Skeletal muscle cell (primary cell): ENCODE results near the gene DYNLT3.

Experiments
- DNase-seq: peaks from one replicate; pipeline ENCODE4 v3.0.0-alpha.2; 2010; ENCODE audit warnings: low read depth
- H3K4me3 ChIP-seq: 2 replicates; pipeline ENCODE4 v1.5.1; 2011; ENCODE audit warnings: low read depth, mild to moderate bottlenecking, control low read depth, low read length, moderate library complexity

Gene DYNLT3, protein sequence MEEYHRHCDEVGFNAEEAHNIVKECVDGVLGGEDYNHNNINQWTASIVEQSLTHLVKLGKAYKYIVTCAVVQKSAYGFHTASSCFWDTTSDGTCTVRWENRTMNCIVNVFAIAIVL

GRCh38 chrX:37846934-37847732 is at the start of gene DYNLT3:
Gene DYNLT3, minus strand, starts transcription at chrX:37847571. Its CDS starts 61 bp downstream, at chrX:37847510.
- peak within 1 kb of the TSS; percentile 64 for H3K4me3 ChIP-seq
- DNase-seq, result no peak

- no peak for DNase-seq
- H3K4me3 ChIP-seq, result no peak overlapping the region
Observed at GRCh38 chrX:37896511-37896890, 49.1 kb upstream of the DYNLT3 start.

GRCh38 chrX:37895795-37896510 is 48.6 kb upstream of the DYNLT3 start:
- H3K4me3 ChIP-seq, result no peak overlapping the region
- no peak for DNase-seq

- no peak overlapping the region for H3K4me3 ChIP-seq
- no peak for DNase-seq
Observed at GRCh38 chrX:37894725-37895124, 47.4 kb upstream of the DYNLT3 start.

GRCh38 chrX:37888010-37888409 is 40.6 kb upstream of the DYNLT3 start:
- no peak for DNase-seq
- no peak overlapping the region for H3K4me3 ChIP-seq

DNA sequence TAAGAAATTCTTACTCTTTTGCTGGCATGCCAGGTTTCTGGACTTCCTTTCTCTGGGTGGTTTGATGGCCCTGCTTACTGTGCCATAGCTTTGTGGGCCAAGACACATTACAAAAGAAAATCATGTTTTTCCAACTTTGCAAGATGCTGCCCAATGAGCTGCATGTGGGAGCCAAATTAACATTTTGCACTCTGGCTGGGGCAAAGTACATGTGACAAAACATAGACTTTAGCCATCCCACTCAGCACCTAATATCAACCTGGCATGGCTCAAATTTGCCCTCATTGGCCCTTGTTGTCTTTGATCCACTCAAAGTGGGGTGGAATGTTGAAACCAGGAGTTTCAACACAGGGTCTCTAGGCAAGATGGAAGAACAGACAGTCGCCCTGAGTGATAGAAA is 40.0 kb upstream of the DYNLT3 start:
- H3K4me3 ChIP-seq, result no peak overlapping the region

DNA sequence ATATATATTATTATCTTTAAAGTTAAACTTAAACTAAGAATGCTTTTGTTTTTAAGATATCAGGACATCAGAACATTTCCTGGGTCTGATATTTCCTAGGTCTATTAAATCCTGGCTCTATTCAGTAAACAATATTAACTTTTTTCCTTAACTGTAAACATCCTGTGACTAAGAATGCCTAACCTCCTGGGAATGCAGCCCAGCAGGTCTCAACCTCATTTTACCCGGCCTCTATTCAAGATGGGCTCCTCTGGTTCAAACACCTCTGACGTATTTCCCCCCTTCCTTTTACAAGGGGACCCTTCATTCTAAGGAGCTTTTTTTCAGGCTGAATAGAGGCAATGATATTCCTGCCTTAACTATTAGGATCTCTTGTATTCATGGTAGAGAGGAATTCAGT is 35.8 kb upstream of the DYNLT3 start:
- no peak overlapping the region for H3K4me3 ChIP-seq
- DNase-seq, result no peak

More for the DNA sequence above, 40.0 kb upstream of the DYNLT3 start:
- DNase-seq, result no peak

DNA sequence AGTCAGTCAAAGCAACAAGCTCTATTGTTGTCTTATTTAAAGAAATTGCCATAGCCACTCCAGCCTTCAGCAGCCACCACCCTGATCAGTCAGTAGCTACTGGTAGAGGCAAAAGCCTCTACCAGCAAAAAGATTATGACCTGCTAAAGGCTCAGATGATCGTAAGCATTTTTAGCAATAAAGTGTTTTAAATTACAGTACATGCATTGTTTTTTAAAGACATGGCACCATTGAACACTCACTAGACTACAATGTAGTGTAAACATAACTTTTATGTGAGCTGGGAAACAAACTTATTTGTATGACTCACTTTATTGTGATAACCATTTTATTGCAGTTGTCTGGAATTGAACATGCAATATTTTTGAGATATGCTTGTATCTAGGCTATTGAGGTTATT is 32.3 kb upstream of the DYNLT3 start:
- H3K4me3 ChIP-seq, result no peak overlapping the region
- DNase-seq, result no peak

GRCh38 chrX:37876716-37877115 is 29.3 kb upstream of the DYNLT3 start:
- no peak overlapping the region for H3K4me3 ChIP-seq
- DNase-seq, result no peak

DNA sequence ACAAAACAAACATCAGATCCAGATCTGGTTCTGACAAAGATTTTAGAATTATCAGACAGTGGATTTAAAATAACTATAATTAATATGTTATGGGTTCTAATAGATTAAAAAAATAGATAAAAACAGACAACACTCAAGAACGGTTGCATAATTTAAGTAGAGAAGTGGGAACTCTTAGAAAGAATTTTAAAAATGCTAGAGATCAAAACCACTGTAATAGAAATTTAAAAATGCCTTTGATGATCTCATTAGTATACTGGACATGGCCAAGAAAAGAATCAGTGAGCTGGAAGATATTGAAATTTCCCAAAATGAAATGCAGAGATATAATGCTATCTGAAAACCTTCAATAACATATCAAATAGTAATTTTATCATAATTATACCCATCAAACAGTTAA is 28.3 kb upstream of the DYNLT3 start:
- no peak for DNase-seq
- H3K4me3 ChIP-seq, result no peak overlapping the region

DNA sequence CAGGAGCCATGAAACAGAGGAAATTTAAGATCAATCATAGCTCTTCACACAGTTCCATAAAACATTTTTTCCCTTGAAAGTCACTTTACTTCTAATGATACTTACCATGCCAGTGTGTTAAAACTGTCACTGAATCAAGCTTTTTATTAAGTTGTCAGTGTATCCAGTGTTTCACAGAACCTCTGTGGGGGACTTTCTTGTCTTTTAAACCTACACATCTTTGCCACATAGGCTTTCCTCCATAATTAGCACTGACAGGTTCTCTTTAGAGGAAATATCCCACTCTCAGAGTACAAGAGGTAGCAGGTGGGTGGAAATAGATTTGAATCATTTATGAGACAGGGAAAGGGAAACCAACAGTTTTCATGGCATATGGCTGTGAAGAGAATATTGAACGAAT is 25.8 kb upstream of the DYNLT3 start:
- H3K4me3 ChIP-seq, result no peak overlapping the region
- no peak for DNase-seq

DNA sequence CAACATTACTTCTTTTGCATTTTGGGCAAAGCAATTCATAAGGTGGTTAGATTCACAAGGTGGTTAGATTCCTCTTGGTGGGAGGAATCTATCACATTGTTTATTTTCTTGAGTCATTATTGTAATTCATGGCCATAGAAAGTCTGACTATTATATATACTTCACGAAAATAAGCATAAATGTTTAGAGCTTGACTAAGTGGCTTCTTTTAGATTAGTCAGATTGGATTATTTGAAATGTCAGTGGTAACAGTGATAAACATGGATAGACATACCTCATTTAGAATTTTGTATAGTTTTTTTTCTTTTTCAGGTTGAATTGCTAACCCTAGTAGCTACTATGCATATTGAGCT is 24.9 kb upstream of the DYNLT3 start:
- H3K4me3 ChIP-seq, result no peak overlapping the region
- no peak for DNase-seq

DNA sequence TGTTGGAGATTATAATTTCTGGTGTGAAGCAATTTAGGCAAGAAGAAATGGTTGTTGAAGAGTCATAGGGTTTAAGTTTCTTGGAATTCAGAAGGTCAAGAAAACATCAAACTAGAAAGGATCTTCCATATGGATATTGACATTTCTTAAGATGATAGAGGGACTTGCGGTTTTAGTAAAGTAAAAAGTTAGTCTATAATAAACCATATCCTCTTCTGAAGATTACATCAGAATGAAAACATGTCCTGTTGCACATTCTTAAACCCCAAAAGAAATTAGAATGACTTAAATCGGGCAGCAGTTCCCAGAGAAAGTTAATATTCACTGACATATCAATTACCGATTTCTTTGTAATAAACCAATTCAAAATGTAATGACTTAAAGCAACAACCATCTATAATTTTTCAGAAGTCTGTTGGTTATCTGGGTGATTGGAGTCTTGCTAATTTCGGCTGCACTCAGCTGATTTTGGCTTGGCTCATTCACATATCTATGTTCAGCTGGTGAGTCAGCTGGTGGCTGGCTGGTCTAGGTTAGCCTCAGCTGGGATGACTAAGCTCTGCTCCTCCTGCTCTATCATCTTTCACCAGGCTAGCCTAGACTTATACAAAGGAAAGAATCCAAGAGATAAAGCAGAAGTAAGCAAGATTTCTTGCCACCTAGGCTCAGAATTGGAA is 24.4 kb upstream of the DYNLT3 start:
- peak; percentile 55 for DNase-seq
- no peak overlapping the region for H3K4me3 ChIP-seq

DNA sequence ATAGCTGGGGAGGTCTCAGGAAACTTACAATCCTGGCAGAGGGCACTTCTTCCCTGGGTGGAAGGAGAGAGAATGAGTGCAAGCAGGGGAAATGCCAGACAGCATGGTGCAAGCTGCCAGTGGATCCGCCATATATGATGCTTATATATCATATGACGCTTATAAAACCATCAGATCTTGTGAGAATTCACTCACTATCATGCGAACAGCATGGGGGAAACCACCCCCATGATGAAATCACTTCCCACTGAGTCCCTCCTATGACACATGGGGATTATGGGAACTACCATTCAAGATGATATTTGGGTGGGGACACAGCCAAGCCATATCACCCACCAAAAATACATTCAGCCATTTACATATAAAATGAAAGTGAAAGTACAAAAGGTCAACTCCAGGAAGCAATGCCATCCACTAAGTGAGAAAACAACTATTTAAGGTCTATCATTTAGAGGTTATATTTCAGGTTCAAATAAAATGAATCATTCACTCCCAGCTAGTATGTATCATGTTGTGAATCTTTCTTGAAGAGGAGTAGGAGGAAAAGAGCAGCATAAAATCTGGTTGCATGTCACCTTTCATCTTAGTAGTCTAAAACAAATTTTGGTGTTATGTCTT is 20.3 kb upstream of the DYNLT3 start:
- no peak for DNase-seq
- no peak overlapping the region for H3K4me3 ChIP-seq

GRCh38 chrX:37863728-37864127 is 16.4 kb upstream of the DYNLT3 start:
- H3K4me3 ChIP-seq, result no peak overlapping the region
- no peak for DNase-seq

- no peak overlapping the region for H3K4me3 ChIP-seq
- no peak for DNase-seq
Observed at GRCh38 chrX:37862851-37863250, 15.5 kb upstream of the DYNLT3 start.

DNA sequence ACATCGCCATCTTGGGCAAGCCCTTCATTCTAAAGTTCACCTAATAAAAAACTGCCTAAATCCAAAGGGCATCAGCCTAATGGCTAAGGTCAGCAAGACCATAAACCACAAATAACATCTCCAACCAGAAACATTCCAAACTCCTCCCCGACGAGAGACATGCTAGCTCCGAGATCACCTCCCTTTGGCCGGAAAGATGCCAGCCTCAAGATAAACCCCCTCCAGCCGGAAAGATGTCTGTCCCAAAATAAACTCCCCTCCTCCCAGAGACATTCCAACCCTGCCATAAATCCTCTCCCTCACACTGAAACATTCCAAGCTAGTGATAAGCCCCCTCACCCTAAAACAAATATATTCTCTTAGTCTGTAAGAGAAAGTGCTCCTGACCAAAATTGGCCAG is 13.3 kb upstream of the DYNLT3 start:
- H3K4me3 ChIP-seq, result no peak overlapping the region
- DNase-seq, result no peak

DNA sequence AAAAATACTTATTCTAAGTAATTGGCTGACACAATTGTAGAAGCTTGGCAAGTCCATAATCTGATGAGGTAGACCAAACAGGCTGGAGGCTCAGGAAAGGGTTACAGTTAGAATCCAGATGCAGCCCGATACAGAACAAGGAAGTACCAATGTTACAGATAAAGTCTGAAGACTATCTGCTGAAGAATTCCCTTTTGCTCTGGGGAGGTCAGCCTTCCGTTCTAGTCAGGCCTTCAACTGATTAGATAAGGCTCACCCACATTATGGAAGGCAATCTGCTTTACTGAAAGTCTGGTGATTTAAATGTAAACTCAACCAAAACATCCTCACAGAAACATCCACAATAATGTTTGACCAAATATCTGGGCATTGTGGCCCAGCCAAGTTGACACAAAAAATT is 7.4 kb upstream of the DYNLT3 start:
- no peak overlapping the region for H3K4me3 ChIP-seq
- DNase-seq, result no peak

- no peak for DNase-seq
- H3K4me3 ChIP-seq, result no peak overlapping the region
Observed at GRCh38 chrX:37854148-37854547, 6.8 kb upstream of the DYNLT3 start.

GRCh38 chrX:37847733-37848197 is 394 bp upstream of the DYNLT3 start:
- no peak for DNase-seq
- H3K4me3 ChIP-seq, result peak overlapping the region; percentile 64
